Measurements from ENCODE around the gene KIF12.

Gene KIF12

GRCh38 chr9:114082017-114082762 is 16.9 kb downstream of the KIF12 start:
- no peaks in the 10 kb centered on the region for H3K36me3 ChIP-seq (ENCODE audit: low read depth)
- ATAC-seq (ENCODE audit: low read depth) (peak; percentile 92), DNase-seq (ENCODE audit: low spot score) (peak; percentile 69)
- H3K9me3 ChIP-seq (ENCODE audit: severe bottlenecking): no peaks in the 10 kb centered on the region
- no peak overlapping the region for H3K4me3 ChIP-seq (ENCODE audit: severe bottlenecking)
- TF ChIP-seq CTCF (IDR thresholded peaks at IDR 0.05; ENCODE audit: poor library complexity, severe bottlenecking): peak; percentile 87
- no peak overlapping the region for H3K27ac ChIP-seq (ENCODE audit: poor library complexity, severe bottlenecking)
- H3K4me1 ChIP-seq (ENCODE audit: insufficient read depth, poor library complexity, severe bottlenecking): no peaks in the 10 kb centered on the region
- H3K27me3 ChIP-seq (ENCODE audit: insufficient read depth, poor library complexity, severe bottlenecking): no peaks in the 10 kb centered on the region

- ATAC-seq (ENCODE audit: low read depth): no peak
- Histone ChIP-seq H3K36me3 (ENCODE audit: low read depth) (no peaks in the 10 kb centered on the region), H3K9me3 (ENCODE audit: severe bottlenecking) (no peaks in the 10 kb centered on the region), H3K4me3 (ENCODE audit: severe bottlenecking) (no peak overlapping the region), H3K27ac (ENCODE audit: poor library complexity, severe bottlenecking) (no peak overlapping the region), H3K27me3 (ENCODE audit: insufficient read depth, poor library complexity, severe bottlenecking) (no peaks in the 10 kb centered on the region), H3K4me1 (ENCODE audit: insufficient read depth, poor library complexity, severe bottlenecking) (no peaks in the 10 kb centered on the region)
- no peak for TF ChIP-seq CTCF (IDR thresholded peaks at IDR 0.05; ENCODE audit: poor library complexity, severe bottlenecking)
- DNase-seq (ENCODE audit: low spot score): peak; percentile 29
Measured at GRCh38 chr9:114081441-114082016, 17.6 kb downstream of the KIF12 start.

GRCh38 chr9:114080773-114081440 is 18.2 kb downstream of the KIF12 start:
- no peaks in the 10 kb centered on the region for H3K9me3 ChIP-seq (ENCODE audit: severe bottlenecking)
- no peaks in the 10 kb centered on the region for H3K27me3 ChIP-seq (ENCODE audit: insufficient read depth, poor library complexity, severe bottlenecking)
- no peaks in the 10 kb centered on the region for H3K36me3 ChIP-seq (ENCODE audit: low read depth)
- H3K4me1 ChIP-seq (ENCODE audit: insufficient read depth, poor library complexity, severe bottlenecking): no peaks in the 10 kb centered on the region
- no peak overlapping the region for H3K4me3 ChIP-seq (ENCODE audit: severe bottlenecking)
- no peak for TF ChIP-seq CTCF (IDR thresholded peaks at IDR 0.05; ENCODE audit: poor library complexity, severe bottlenecking)
- peak; percentile 23 for DNase-seq (ENCODE audit: low spot score)
- H3K27ac ChIP-seq (ENCODE audit: poor library complexity, severe bottlenecking): no peak overlapping the region
- ATAC-seq (ENCODE audit: low read depth): no peak

- no peaks in the 10 kb centered on the region for H3K4me1 ChIP-seq (ENCODE audit: insufficient read depth, poor library complexity, severe bottlenecking)
- H3K4me3 ChIP-seq (ENCODE audit: severe bottlenecking): no peak overlapping the region
- no peaks in the 10 kb centered on the region for H3K9me3 ChIP-seq (ENCODE audit: severe bottlenecking)
- H3K27ac ChIP-seq (ENCODE audit: poor library complexity, severe bottlenecking): no peak overlapping the region
- DNase-seq (ENCODE audit: low spot score) (no peak), ATAC-seq (ENCODE audit: low read depth) (no peak)
- H3K27me3 ChIP-seq (ENCODE audit: insufficient read depth, poor library complexity, severe bottlenecking): no peaks in the 10 kb centered on the region
- TF ChIP-seq CTCF (IDR thresholded peaks at IDR 0.05; ENCODE audit: poor library complexity, severe bottlenecking): no peak
- H3K36me3 ChIP-seq (ENCODE audit: low read depth): no peaks in the 10 kb centered on the region
Measured at GRCh38 chr9:114080195-114080772, 18.8 kb downstream of the KIF12 start.

Data from RWPE2 (cell line).